Activated CD8-positive, alpha-beta memory T cell treated with anti-CD3 and anti-CD28 coated beads for 36 hours (primary cell): ENCODE results near the gene TNIK. TPM values are rescaled to one million over a fixed set of nuclear protein-coding genes. Genes with fewer than 3 reads are reported as not detected.
"Not testable (repeated sequence)": the region's sequence is repeated elsewhere in the genome, so short reads cannot be mapped to it uniquely, and the experiment has no call there.

Experiments used
- CTCF ChIA-PET: fragments of 350-600 bp; sonication (Branson Sonifier 250); formaldehyde crosslinking; loops from one replicate; lab custom pipeline; 2021; ENCODE audit warnings: antibody characterized with exemption; lab: Charles Lee
- POLR2A ChIA-PET: fragments of 350-600 bp; sonication (Branson Sonifier 250); formaldehyde crosslinking; loops from one replicate; lab custom pipeline; 2021; ENCODE audit warnings: antibody characterized with exemption; lab: Charles Lee
- total RNA-seq, 2 experiments: library from RNA; stranded (reverse); gene quantifications; one replicate each; pipeline ENCODE4 v1.2.3, GENCODE V29; 2021

TNIK gene
- total RNA-seq, 2 experiments from 2014 or later, result 15.4 to 17.8 TPM

- ChIA-PET POLR2A (no interaction called here), CTCF (no interaction called here)
Measured at GRCh38 chr3:171435143-171435542, 25.1 kb downstream of the TNIK start.

- POLR2A ChIA-PET, result no interaction called here
- CTCF ChIA-PET, result no interaction called here
Measured at GRCh38 chr3:171432548-171432947, 27.7 kb downstream of the TNIK start.

- CTCF ChIA-PET, result no interaction called here
- POLR2A ChIA-PET, result no interaction called here
Measured at GRCh38 chr3:171431550-171431949, 28.7 kb downstream of the TNIK start.

GRCh38 chr3:171430530-171430929 is 29.7 kb downstream of the TNIK start:
- ChIA-PET CTCF (interaction anchor here (0.6 kb wide), 1 partner anchor 76 kb away, joined by 3 read pairs; no protein-coding TSS in a partner anchor), POLR2A (no interaction called here)

GRCh38 chr3:171429635-171430034 is 30.6 kb downstream of the TNIK start:
- ChIA-PET POLR2A (no interaction called here), CTCF (no interaction called here)

GRCh38 chr3:171428892-171429291 is 31.3 kb downstream of the TNIK start:
- ChIA-PET CTCF (interaction anchor here (0.7 kb wide), 1 partner anchor 9 kb away, joined by 3 read pairs; no protein-coding TSS in a partner anchor), POLR2A (no interaction called here)

GRCh38 chr3:171428321-171428787 is 31.9 kb downstream of the TNIK start:
- ChIA-PET POLR2A (no interaction called here), CTCF (interaction anchor here (0.7 kb wide), 1 partner anchor 9 kb away, joined by 3 read pairs; no protein-coding TSS in a partner anchor)

GRCh38 chr3:171427771-171428320 is 32.4 kb downstream of the TNIK start:
- ChIA-PET CTCF (no interaction called here), POLR2A (no interaction called here)

- POLR2A ChIA-PET, CTCF ChIA-PET: not testable (repeated sequence)
Measured at GRCh38 chr3:171424063-171424462, 36.1 kb downstream of the TNIK start.

- POLR2A ChIA-PET, CTCF ChIA-PET: not testable (repeated sequence)
Measured at GRCh38 chr3:171422855-171423254, 37.4 kb downstream of the TNIK start.

- POLR2A ChIA-PET, result no interaction called here
- CTCF ChIA-PET, result no interaction called here
Measured at GRCh38 chr3:171420667-171421066, 39.5 kb downstream of the TNIK start.

- CTCF ChIA-PET, result interaction anchor here (0.7 kb wide), 1 partner anchor 9 kb away, joined by 3 read pairs; no protein-coding TSS in a partner anchor
Measured at GRCh38 chr3:171419457-171419856, 40.7 kb downstream of the TNIK start.

GRCh38 chr3:171417813-171418212 is 42.4 kb downstream of the TNIK start:
- POLR2A ChIA-PET, result no interaction called here
- CTCF ChIA-PET, result no interaction called here

More at GRCh38 chr3:171419457-171419856, 40.7 kb downstream of the TNIK start:
- POLR2A ChIA-PET, result no interaction called here

GRCh38 chr3:171417137-171417536 is 43.1 kb downstream of the TNIK start:
- CTCF ChIA-PET, result no interaction called here

GRCh38 chr3:171416666-171417065 is 43.5 kb downstream of the TNIK start:
- POLR2A ChIA-PET, result no interaction called here
- CTCF ChIA-PET, result no interaction called here

More at GRCh38 chr3:171417137-171417536, 43.1 kb downstream of the TNIK start:
- POLR2A ChIA-PET, result no interaction called here

GRCh38 chr3:171416061-171416460 is 44.1 kb downstream of the TNIK start:
- ChIA-PET CTCF (no interaction called here), POLR2A (no interaction called here)

GRCh38 chr3:171415070-171415469 is 45.1 kb downstream of the TNIK start:
- CTCF ChIA-PET, result no interaction called here

GRCh38 chr3:171412473-171412872 is 47.7 kb downstream of the TNIK start:
- ChIA-PET CTCF (no interaction called here), POLR2A (no interaction called here)

More at GRCh38 chr3:171415070-171415469, 45.1 kb downstream of the TNIK start:
- POLR2A ChIA-PET, result no interaction called here

GRCh38 chr3:171412054-171412453 is 48.2 kb downstream of the TNIK start:
- ChIA-PET POLR2A (no interaction called here), CTCF (no interaction called here)

GRCh38 chr3:171410186-171410585 is 50.0 kb downstream of the TNIK start:
- ChIA-PET POLR2A (no interaction called here), CTCF (interaction anchor here (0.7 kb wide), 2 partner anchors 13 to 85 kb away, joined by 3 to 8 read pairs; no protein-coding TSS in a partner anchor)

- POLR2A ChIA-PET, result interaction anchor here (0.7 kb wide), 1 partner anchor 1440 kb away, joined by 3 read pairs; no protein-coding TSS in a partner anchor
- CTCF ChIA-PET, result no interaction called here
Measured at GRCh38 chr3:171407759-171408158, 52.4 kb downstream of the TNIK start.
